HL-60 (cell line): ENCODE data around the gene GABBR2.

Experiments
- DNase-seq, 2 experiments: peaks; one replicate each; pipeline ENCODE4 v3.0.0-alpha.2; 2010 to 2020; ENCODE audit warnings: low read depth in 1 of 2, low spot score in 1 of 2
- H3K27ac ChIP-seq: fragments of 250-450 bp; sonication (Bioruptor Pico); replicated peaks from 2 replicates; pipeline ENCODE4 v1.5.1; 2020; ENCODE audit warnings: mild to moderate bottlenecking, moderate library complexity
- H3K27me3 ChIP-seq: fragments of 250-450 bp; sonication (Bioruptor Pico); 2 replicates; pipeline ENCODE4 v1.5.1; 2021; ENCODE audit warnings: mild to moderate bottlenecking, moderate library complexity; ENCODE audit not compliant: insufficient read depth, poor library complexity, severe bottlenecking
- H3K4me3 ChIP-seq: replicated peaks from 2 replicates; pipeline ENCODE4 v1.5.1; 2011; ENCODE audit warnings: mild to moderate bottlenecking, control low read depth, low read length; ENCODE audit not compliant: insufficient read depth
- CTCF ChIP-seq: IDR thresholded peaks from one replicate; pipeline ENCODE4 v1.5.1; 2011; ENCODE audit warnings: low read length, control low read depth, inconsistent platforms; ENCODE audit not compliant: insufficient read depth
- GABPA ChIP-seq: IDR thresholded peaks from 2 replicates; pipeline ENCODE4 v1.6.1; 2012; ENCODE audit warnings: low read depth
- POLR2AphosphoS5 ChIP-seq: IDR thresholded peaks from 2 replicates; pipeline ENCODE4 v1.6.1; 2012; ENCODE audit warnings: low read depth
- REST ChIP-seq: IDR thresholded peaks from 2 replicates; pipeline ENCODE4 v1.6.1; 2012; ENCODE audit warnings: low read depth; ENCODE audit not compliant: insufficient replicate concordance
- SPI1 ChIP-seq: IDR thresholded peaks from 2 replicates; pipeline ENCODE4 v1.6.1; 2012; ENCODE audit warnings: low read depth, mild to moderate bottlenecking, borderline replicate concordance

GABBR2 gene

GRCh38 chr9:98529841-98530240 is 178.9 kb downstream of the GABBR2 start:
- peaks cover 3% of the 10 kb centered on the region for H3K27me3 ChIP-seq
- TF ChIP-seq SPI1 = no peak
- no peak for TF ChIP-seq REST
- no peak for TF ChIP-seq CTCF
- TF ChIP-seq POLR2AphosphoS5 = no peak
- no peak for TF ChIP-seq GABPA
- no peak overlapping the region for H3K4me3 ChIP-seq
- H3K27ac ChIP-seq = no peak overlapping the region
- DNase-seq = no peak

GRCh38 chr9:98523231-98523901 is 185.4 kb downstream of the GABBR2 start:
- DNase-seq = no peak
- H3K27ac ChIP-seq = no peak overlapping the region
- H3K4me3 ChIP-seq = no peak overlapping the region
- H3K27me3 ChIP-seq = peaks cover 5% of the 10 kb centered on the region
- TF ChIP-seq GABPA (no peak), POLR2AphosphoS5 (no peak), REST (no peak), CTCF (no peak), SPI1 (no peak)

- no peak for DNase-seq
- Histone ChIP-seq H3K27me3 (peaks cover 5% of the 10 kb centered on the region), H3K27ac (no peak overlapping the region), H3K4me3 (no peak overlapping the region)
- no peak for TF ChIP-seq POLR2AphosphoS5
- no peak for TF ChIP-seq GABPA
- TF ChIP-seq REST = no peak
- TF ChIP-seq CTCF = no peak
- no peak for TF ChIP-seq SPI1
These were observed 186.2 kb downstream of the GABBR2 start for GRCh38 chr9:98522487-98522886.
